Fibroblast of pulmonary artery (primary cell): ENCODE results near the gene SPSB1.

Source experiments
- DNase-seq: peaks from one replicate; pipeline ENCODE4 v3.0.0-alpha.2; 2010; ENCODE audit warnings: low read depth
- H3K4me3 ChIP-seq: replicated peaks from 2 replicates; pipeline ENCODE4 v1.5.1; 2011; ENCODE audit warnings: low read depth, mild to moderate bottlenecking, control low read depth, low read length, moderate library complexity
- TF ChIP-seq, protein P1 (sequence below): IDR thresholded peaks from 2 replicates; pipeline ENCODE4 v1.5.1; 2011; ENCODE audit warnings: mild to moderate bottlenecking, control low read depth, low read length, inconsistent platforms; ENCODE audit errors: missing control alignments

SPSB1 gene

DNA sequence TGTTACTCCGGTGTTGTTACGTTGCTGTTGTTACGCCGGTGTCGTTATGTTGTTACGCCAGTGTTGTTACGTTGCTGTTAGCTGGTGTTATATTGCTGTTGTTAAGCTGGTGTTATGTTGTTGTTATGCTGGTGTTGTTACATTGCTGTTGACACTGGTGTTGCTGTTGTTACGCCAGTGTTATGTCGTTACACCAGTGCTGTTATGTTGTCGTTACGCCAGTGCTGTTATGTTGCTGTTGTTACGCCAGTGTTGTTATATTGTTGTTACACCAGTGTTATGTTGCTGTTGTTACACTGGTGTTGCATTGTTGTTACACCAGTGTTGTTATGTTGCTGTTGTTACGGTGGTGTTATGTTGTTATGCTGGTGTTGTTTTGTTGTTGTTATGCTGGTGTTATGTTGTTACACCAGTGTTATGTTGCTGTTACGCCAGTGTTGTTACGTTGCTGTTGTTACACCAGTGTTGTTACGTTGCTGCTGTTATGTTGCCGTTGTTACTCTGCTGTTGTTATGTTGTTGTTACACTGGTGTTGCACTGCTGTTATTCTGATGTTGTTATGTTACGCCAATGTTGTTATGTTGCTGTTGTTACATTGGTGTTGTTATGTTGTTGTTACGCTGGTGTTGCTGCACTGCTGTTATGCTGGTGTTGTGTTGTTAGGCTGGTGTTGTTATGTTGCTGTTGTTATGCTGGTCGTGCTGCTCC is 32.5 kb upstream of the SPSB1 start:
- DNase-seq = peak; percentile 39
- TF ChIP-seq, protein P1, sequence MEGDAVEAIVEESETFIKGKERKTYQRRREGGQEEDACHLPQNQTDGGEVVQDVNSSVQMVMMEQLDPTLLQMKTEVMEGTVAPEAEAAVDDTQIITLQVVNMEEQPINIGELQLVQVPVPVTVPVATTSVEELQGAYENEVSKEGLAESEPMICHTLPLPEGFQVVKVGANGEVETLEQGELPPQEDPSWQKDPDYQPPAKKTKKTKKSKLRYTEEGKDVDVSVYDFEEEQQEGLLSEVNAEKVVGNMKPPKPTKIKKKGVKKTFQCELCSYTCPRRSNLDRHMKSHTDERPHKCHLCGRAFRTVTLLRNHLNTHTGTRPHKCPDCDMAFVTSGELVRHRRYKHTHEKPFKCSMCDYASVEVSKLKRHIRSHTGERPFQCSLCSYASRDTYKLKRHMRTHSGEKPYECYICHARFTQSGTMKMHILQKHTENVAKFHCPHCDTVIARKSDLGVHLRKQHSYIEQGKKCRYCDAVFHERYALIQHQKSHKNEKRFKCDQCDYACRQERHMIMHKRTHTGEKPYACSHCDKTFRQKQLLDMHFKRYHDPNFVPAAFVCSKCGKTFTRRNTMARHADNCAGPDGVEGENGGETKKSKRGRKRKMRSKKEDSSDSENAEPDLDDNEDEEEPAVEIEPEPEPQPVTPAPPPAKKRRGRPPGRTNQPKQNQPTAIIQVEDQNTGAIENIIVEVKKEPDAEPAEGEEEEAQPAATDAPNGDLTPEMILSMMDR = no peak
- H3K4me3 ChIP-seq = no peak overlapping the region

DNA sequence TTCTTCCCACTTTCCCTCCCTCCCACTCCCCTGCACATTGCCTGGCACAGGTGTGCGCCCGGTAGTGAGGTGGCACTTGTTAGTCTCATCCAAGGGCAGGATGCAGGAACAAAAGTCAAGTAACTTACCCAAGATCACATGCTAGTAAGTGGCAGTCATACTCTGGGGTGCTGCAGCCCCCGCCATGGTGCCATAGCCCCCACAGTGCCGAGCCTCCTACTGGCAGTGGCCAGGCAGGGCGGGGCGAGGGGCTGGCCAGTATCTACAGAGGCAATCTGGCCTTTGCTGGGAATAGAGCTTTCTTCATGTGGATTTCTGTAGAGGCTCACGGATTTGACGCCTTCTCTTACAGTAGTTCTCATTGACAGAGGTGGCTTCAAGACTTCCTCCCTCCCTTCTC is 31.2 kb upstream of the SPSB1 start:
- no peak overlapping the region for H3K4me3 ChIP-seq
- TF ChIP-seq, protein P1 = no peak
- no peak for DNase-seq

DNA sequence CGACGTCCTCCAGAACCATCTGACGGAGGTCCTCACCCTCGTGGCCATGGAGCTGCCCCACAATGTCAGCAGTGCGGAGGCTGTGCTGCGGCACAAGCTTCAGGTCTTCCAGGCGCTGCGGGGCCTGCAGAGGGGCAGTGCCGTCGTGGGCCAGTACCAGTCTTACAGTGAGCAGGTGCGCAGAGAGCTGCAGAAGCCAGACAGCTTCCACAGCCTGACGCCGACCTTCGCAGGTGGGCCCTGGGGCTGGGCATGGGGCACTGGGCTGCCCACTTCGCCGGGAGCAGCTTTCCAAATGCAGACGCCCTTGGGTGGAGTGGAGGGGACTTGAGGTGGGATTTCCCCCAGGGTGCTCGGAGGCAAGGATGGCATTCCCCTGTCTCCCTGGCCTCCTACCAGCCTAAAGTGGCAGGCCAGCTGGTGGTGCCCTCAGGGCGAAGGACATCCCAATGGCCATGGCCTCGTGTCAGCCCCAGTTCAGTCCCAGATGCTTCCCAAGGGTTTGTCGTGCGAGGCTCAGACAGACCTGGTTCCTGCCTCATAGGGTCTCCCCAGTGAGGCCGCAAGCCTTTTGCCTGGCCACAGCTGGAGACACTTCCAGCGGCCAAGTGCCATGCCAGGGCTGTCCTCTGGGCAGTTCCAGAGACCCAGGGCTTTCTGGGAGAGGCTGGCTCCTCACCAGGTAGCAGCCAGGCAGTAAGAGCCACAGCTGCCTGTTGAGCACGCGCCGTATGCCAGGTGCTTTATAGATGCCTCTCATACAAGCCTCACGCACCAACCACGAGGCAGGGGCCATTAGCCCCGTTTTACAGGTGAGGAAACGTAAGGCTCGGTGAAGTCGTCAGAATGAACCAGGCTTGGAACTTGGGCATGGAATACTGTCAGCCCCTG is 30.4 kb upstream of the SPSB1 start:
- TF ChIP-seq, protein P1 = no peak
- DNase-seq = no peak
- no peak overlapping the region for H3K4me3 ChIP-seq

DNA sequence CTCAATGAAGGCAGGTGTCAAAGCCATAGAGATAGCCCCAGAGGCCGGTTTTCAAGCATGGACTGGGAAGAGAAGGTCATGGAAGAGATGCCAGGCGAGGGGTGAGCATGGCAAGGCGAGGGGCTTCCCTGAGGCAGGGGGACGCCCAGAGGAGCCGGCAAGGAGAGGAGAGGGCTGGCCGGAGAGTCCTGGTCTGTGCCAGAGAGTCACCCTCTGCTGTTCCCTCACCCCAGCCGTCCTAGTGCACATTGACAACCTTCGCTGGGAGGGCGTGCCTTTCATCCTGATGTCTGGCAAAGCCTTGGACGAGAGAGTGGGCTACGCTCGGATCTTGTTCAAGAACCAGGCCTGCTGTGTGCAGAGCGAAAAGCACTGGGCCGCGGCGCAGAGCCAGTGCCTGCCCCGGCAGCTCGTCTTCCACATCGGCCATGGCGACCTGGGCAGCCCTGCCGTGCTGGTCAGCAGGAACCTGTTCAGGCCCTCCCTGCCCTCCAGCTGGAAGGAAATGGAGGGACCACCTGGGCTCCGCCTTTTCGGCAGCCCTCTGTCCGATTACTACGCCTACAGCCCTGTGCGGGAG is 29.3 kb upstream of the SPSB1 start:
- TF ChIP-seq, protein P1 = no peak
- no peak overlapping the region for H3K4me3 ChIP-seq
- DNase-seq = no peak

DNA sequence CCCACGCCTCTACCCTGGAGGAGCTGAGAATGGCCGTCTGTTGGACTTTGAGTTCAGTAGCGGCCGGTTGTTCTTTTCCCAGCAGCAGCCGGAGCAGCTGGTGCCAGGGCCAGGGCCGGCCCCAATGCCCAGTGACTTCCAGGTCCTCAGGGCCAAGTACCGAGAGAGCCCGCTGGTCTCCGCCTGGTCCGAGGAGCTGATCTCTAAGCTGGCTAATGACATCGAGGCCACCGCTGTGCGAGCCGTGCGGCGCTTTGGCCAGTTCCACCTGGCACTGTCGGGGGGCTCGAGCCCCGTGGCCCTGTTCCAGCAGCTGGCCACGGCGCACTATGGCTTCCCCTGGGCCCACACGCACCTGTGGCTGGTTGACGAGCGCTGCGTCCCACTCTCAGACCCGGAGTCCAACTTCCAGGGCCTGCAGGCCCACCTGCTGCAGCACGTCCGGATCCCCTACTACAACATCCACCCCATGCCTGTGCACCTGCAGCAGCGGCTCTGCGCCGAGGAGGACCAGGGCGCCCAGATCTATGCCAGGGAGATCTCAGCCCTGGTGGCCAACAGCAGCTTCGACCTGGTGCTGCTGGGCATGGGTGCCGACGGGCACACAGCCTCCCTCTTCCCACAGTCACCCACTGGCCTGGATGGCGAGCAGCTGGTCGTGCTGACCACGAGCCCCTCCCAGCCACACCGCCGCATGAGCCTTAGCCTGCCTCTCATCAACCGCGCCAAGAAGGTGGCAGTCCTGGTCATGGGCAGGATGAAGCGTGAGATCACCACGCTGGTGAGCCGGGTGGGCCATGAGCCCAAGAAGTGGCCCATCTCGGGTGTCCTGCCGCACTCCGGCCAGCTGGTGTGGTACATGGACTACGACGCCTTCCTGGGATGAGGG is 28.5 kb upstream of the SPSB1 start:
- DNase-seq = no peak
- no peak overlapping the region for H3K4me3 ChIP-seq
- TF ChIP-seq, protein P1 = no peak

DNA sequence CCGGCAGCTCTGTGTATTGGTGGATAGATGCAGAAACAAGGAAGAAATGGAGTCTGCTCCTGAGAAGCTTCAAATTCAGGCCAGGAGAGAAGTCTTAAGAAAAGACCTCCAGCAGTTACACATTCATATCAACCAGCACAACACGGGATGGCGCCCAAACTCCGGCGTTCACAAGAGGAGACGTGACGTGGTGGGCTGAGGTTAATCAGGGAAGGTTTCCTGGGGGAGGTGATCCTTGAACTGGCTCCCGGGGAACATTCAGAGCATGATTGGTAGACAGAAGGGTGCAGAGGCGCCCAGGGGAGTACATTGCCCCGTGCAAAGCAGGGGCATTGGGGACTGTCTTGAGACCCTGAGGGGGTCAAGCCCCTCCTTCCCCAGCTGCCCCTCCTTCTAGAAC is 27.7 kb upstream of the SPSB1 start:
- H3K4me3 ChIP-seq = no peak overlapping the region
- DNase-seq = no peak
- TF ChIP-seq, protein P1 = no peak
